ENCODE results near the gene CNOT11.

The CNOT11 gene

GRCh38 chr2:101286684-101287083 is 34.0 kb downstream of the CNOT11 start:
- no peak overlapping the region for H3K4me3 ChIP-seq (ENCODE audit: low read length)
- no peak for TF ChIP-seq ZNF274 (IDR thresholded peaks at IDR 0.05; ENCODE audit: low read depth, low read length)

GRCh38 chr2:101287303-101287702 is 34.6 kb downstream of the CNOT11 start:
- H3K4me3 ChIP-seq (ENCODE audit: low read length): no peak overlapping the region
- TF ChIP-seq ZNF274 (IDR thresholded peaks at IDR 0.05; ENCODE audit: low read depth, low read length): no peak

GRCh38 chr2:101290711-101291110 is 38.0 kb downstream of the CNOT11 start:
- no peak for TF ChIP-seq ZNF274 (IDR thresholded peaks at IDR 0.05; ENCODE audit: low read depth, low read length)

GRCh38 chr2:101291973-101292372 is 39.3 kb downstream of the CNOT11 start:
- no peak overlapping the region for H3K4me3 ChIP-seq (ENCODE audit: low read length)
- no peak for TF ChIP-seq ZNF274 (IDR thresholded peaks at IDR 0.05; ENCODE audit: low read depth, low read length)

More at GRCh38 chr2:101290711-101291110, 38.0 kb downstream of the CNOT11 start:
- no peak overlapping the region for H3K4me3 ChIP-seq (ENCODE audit: low read length)

- no peak for TF ChIP-seq ZNF274 (IDR thresholded peaks at IDR 0.05; ENCODE audit: low read depth, low read length)
- no peak overlapping the region for H3K4me3 ChIP-seq (ENCODE audit: low read length)
These were observed 40.9 kb downstream of the CNOT11 start for GRCh38 chr2:101293544-101293943.

GRCh38 chr2:101294861-101295260 is 42.2 kb downstream of the CNOT11 start:
- no peak overlapping the region for H3K4me3 ChIP-seq (ENCODE audit: low read length)
- no peak for TF ChIP-seq ZNF274 (IDR thresholded peaks at IDR 0.05; ENCODE audit: low read depth, low read length)

GRCh38 chr2:101295895-101296294 is 43.2 kb downstream of the CNOT11 start:
- no peak for TF ChIP-seq ZNF274 (IDR thresholded peaks at IDR 0.05; ENCODE audit: low read depth, low read length)
- H3K4me3 ChIP-seq (ENCODE audit: low read length): no peak overlapping the region

GRCh38 chr2:101296371-101296770 is 43.7 kb downstream of the CNOT11 start:
- TF ChIP-seq ZNF274 (IDR thresholded peaks at IDR 0.05; ENCODE audit: low read depth, low read length): no peak
- H3K4me3 ChIP-seq (ENCODE audit: low read length): no peak overlapping the region

GRCh38 chr2:101297383-101297782 is 44.7 kb downstream of the CNOT11 start:
- TF ChIP-seq ZNF274 (IDR thresholded peaks at IDR 0.05; ENCODE audit: low read depth, low read length): no peak
- no peak overlapping the region for H3K4me3 ChIP-seq (ENCODE audit: low read length)

GRCh38 chr2:101299604-101300003 is 46.9 kb downstream of the CNOT11 start:
- no peak for TF ChIP-seq ZNF274 (IDR thresholded peaks at IDR 0.05; ENCODE audit: low read depth, low read length)
- H3K4me3 ChIP-seq (ENCODE audit: low read length): no peak overlapping the region

GRCh38 chr2:101300164-101300563 is 47.5 kb downstream of the CNOT11 start:
- TF ChIP-seq ZNF274 (IDR thresholded peaks at IDR 0.05; ENCODE audit: low read depth, low read length): no peak
- no peak overlapping the region for H3K4me3 ChIP-seq (ENCODE audit: low read length)

GRCh38 chr2:101300836-101301235 is 48.1 kb downstream of the CNOT11 start:
- no peak overlapping the region for H3K4me3 ChIP-seq (ENCODE audit: low read length)
- no peak for TF ChIP-seq ZNF274 (IDR thresholded peaks at IDR 0.05; ENCODE audit: low read depth, low read length)

- no peak for TF ChIP-seq ZNF274 (IDR thresholded peaks at IDR 0.05; ENCODE audit: low read depth, low read length)
- no peak overlapping the region for H3K4me3 ChIP-seq (ENCODE audit: low read length)
These were observed 49.3 kb downstream of the CNOT11 start for GRCh38 chr2:101302016-101302415.

GRCh38 chr2:101303688-101304087 is 51.0 kb downstream of the CNOT11 start:
- no peak overlapping the region for H3K4me3 ChIP-seq (ENCODE audit: low read length)
- no peak for TF ChIP-seq ZNF274 (IDR thresholded peaks at IDR 0.05; ENCODE audit: low read depth, low read length)

- TF ChIP-seq ZNF274 (IDR thresholded peaks at IDR 0.05; ENCODE audit: low read depth, low read length): no peak
- H3K4me3 ChIP-seq (ENCODE audit: low read length): no peak overlapping the region
These were observed 52.3 kb downstream of the CNOT11 start for GRCh38 chr2:101305035-101305434.

GRCh38 chr2:101305492-101306078 is 52.9 kb downstream of the CNOT11 start:
- TF ChIP-seq ZNF274 (IDR thresholded peaks at IDR 0.05; ENCODE audit: low read depth, low read length): no peak
- H3K4me3 ChIP-seq (ENCODE audit: low read length): peak overlapping the region; percentile 25
